ENCODE data around the gene DAGLA. TPM values are rescaled to one million over a fixed set of nuclear protein-coding genes. Genes with fewer than 3 reads are reported as not detected.

Gene DAGLA
- total RNA-seq, 6 experiments from 2014 or later, result 2.4 to 4.2 (median 3.3) TPM

DNA sequence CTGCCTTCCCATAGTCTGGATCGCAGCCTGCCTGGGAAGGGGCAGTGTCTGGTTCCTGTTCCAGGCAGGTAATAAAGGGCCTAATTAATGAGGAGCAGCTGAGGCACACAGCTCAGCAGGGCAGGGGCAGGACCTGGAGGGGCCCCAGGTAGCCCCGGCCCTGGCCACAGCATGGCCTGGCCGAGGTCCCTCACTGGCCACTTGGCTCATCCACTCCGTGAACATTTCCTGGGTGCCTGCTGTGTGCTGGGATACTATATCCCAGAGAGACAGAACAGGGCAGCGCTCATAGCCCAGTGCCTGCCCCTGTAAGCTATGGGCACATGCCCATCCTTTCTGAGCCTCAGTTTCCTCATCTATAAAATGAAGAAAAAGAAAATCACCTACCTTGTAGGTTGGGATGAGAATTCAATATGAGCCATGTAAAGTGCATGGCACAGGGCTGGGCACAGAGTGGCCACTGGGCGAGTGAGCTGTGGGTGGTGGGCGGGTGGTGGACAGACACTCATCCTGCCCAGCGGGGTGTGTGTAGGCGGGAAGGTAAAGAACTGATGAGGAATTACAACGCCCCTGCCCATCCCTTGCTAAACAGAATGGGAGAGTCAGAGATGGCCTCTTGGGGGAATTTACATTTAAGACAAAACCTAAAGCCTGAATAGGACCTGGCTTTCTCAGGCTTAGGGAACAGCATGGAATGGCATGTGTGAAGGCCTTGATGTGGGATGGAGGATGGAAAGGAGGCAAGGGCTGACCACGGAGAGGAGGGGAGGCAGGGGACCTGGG lies 81.4 kb downstream of the DAGLA start:
- no peak overlapping the region for H3K4me3 Mint-ChIP-seq
- H3K27me3 Mint-ChIP-seq (ENCODE audit: insufficient read depth), result peaks cover 18% of the 10 kb centered on the region
- H3K9me3 Mint-ChIP-seq, result no peaks in the 10 kb centered on the region
- H3K4me1 Mint-ChIP-seq (ENCODE audit: low read depth), result peaks cover 2% of the 10 kb centered on the region
- no peak overlapping the region for H3K27ac Mint-ChIP-seq
- no peak for DNase-seq
- no peak for TF ChIP-seq CTCF (IDR thresholded peaks at IDR 0.05)
- H3K36me3 Mint-ChIP-seq (ENCODE audit: low read depth), result no peaks in the 10 kb centered on the region

DNA sequence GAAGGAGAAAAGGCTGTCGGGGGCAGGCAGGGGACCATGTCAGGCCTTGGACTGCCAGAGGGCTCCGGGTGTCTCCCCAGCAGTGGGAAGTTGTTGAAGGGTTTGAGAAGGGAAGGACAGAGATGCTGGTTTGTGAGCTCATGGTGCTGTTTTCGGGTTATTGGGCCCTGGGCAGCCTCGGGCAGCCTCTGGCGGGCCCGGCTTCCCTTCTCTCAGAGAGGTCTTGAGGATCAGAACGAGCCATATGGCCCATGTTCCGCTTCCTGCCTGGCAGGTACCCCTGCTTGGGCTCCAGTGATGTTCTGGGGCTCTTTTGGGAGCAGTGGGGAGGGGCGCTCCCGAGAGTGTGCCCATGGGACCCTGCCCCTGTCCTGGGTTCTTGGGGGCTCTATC lies 82.0 kb downstream of the DAGLA start:
- H3K27ac Mint-ChIP-seq, result no peak overlapping the region
- TF ChIP-seq CTCF (IDR thresholded peaks at IDR 0.05), result no peak
- H3K4me3 Mint-ChIP-seq, result no peak overlapping the region

DNA sequence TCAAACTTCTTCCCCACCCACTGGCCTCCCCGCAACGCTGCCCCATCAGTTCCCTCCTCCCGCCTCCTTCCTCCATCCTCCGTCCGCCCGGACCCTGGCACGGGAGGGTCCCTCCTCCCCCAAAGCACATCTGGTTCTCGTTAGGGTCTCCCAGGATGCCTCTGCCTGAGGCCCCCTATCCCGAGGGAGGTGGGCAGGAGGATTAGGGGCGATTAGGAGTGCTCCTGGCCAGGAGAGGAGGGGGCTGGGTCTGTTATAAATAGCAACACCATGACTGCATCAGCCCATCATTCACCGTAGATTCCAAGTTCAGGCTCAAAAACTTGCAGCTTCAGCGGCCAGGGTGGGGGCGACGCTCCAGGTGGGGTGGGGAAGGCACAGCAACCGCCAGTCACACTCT lies 82.6 kb downstream of the DAGLA start:
- Mint-ChIP-seq H3K27ac (no peak overlapping the region), H3K4me1 (ENCODE audit: low read depth) (no peaks in the 10 kb centered on the region), H3K9me3 (no peaks in the 10 kb centered on the region), H3K27me3 (ENCODE audit: insufficient read depth) (peaks cover 18% of the 10 kb centered on the region), H3K36me3 (ENCODE audit: low read depth) (no peaks in the 10 kb centered on the region), H3K4me3 (no peak overlapping the region)
- no peak for TF ChIP-seq CTCF (IDR thresholded peaks at IDR 0.05)
- no peak for DNase-seq

More for the DNA sequence above, 82.0 kb downstream of the DAGLA start:
- no peaks in the 10 kb centered on the region for H3K36me3 Mint-ChIP-seq (ENCODE audit: low read depth)
- peaks cover 18% of the 10 kb centered on the region for H3K27me3 Mint-ChIP-seq (ENCODE audit: insufficient read depth)
- no peak for DNase-seq
- H3K9me3 Mint-ChIP-seq, result no peaks in the 10 kb centered on the region
- no peaks in the 10 kb centered on the region; the same call in 1 of the 2 replicates for H3K4me1 Mint-ChIP-seq (ENCODE audit: low read depth)

- H3K27me3 Mint-ChIP-seq (ENCODE audit: insufficient read depth), result peaks cover 18% of the 10 kb centered on the region
- H3K27ac Mint-ChIP-seq, result no peak overlapping the region
- no peaks in the 10 kb centered on the region for H3K36me3 Mint-ChIP-seq (ENCODE audit: low read depth)
- no peak for DNase-seq
- H3K4me3 Mint-ChIP-seq, result no peak overlapping the region
- H3K4me1 Mint-ChIP-seq (ENCODE audit: low read depth), result no peaks in the 10 kb centered on the region
- no peaks in the 10 kb centered on the region for H3K9me3 Mint-ChIP-seq
- no peak for TF ChIP-seq CTCF (IDR thresholded peaks at IDR 0.05)
Measured at GRCh38 chr11:61763930-61764605, 83.9 kb downstream of the DAGLA start.

- no peaks in the 10 kb centered on the region for H3K36me3 Mint-ChIP-seq (ENCODE audit: low read depth)
- TF ChIP-seq CTCF (IDR thresholded peaks at IDR 0.05), result no peak; the same call in 1 of the 2 replicates
- H3K27ac Mint-ChIP-seq, result no peak overlapping the region
- no peak overlapping the region for H3K4me3 Mint-ChIP-seq
- no peak for DNase-seq
- H3K27me3 Mint-ChIP-seq (ENCODE audit: insufficient read depth), result peaks cover 18% of the 10 kb centered on the region
- no peaks in the 10 kb centered on the region for H3K4me1 Mint-ChIP-seq (ENCODE audit: low read depth)
- H3K9me3 Mint-ChIP-seq, result no peaks in the 10 kb centered on the region
Measured at GRCh38 chr11:61764606-61765260, 84.5 kb downstream of the DAGLA start.
